H9 (cell line): ENCODE data around the gene SEMA3C. TPM values are rescaled to one million over a fixed set of nuclear protein-coding genes. Genes with fewer than 3 reads are reported as not detected.

Experiments
- DNase-seq: peaks from one replicate; pipeline ENCODE4 v3.0.0-alpha.2; 2017
- H2AFZ ChIP-seq: one replicate; pipeline ENCODE4 v1.6.1; 2013; ENCODE audit warnings: mild to moderate bottlenecking, low read length, control low read depth, moderate library complexity
- H2AK5ac ChIP-seq: 2 replicates; pipeline ENCODE4 v1.6.1; 2013; ENCODE audit warnings: low read length, control low read depth, mixed read lengths; ENCODE audit not compliant: insufficient read length
- H2BK120ac ChIP-seq: one replicate; pipeline ENCODE4 v1.6.1; 2013; ENCODE audit warnings: low read depth, mild to moderate bottlenecking, low read length, control low read depth, inconsistent platforms; ENCODE audit not compliant: poor library complexity, severe bottlenecking
- H2BK12ac ChIP-seq: 2 replicates; pipeline ENCODE4 v1.6.1; 2013; ENCODE audit warnings: low read length, control low read depth, mixed read lengths, low read depth; ENCODE audit not compliant: insufficient read length
- H2BK15ac ChIP-seq: 2 replicates; pipeline ENCODE4 v1.6.1; 2013; ENCODE audit warnings: low read depth, low read length, control low read depth
- H2BK20ac ChIP-seq: one replicate; pipeline ENCODE4 v1.6.1; 2013; ENCODE audit warnings: low read depth, mild to moderate bottlenecking, low read length, control low read depth, inconsistent platforms; ENCODE audit not compliant: poor library complexity, severe bottlenecking
- H2BK5ac ChIP-seq: 2 replicates; pipeline ENCODE4 v1.6.1; 2013; ENCODE audit warnings: low read length, control low read depth, mixed read lengths; ENCODE audit not compliant: insufficient read length
- H3K14ac ChIP-seq: 2 replicates; pipeline ENCODE4 v1.6.1; 2013; ENCODE audit warnings: low read length, control low read depth; ENCODE audit not compliant: insufficient read depth
- H3K18ac ChIP-seq: 2 replicates; pipeline ENCODE4 v1.6.1; 2013; ENCODE audit warnings: low read depth, mild to moderate bottlenecking, mixed read lengths, low read length, control low read depth; ENCODE audit not compliant: insufficient read length
- H3K23ac ChIP-seq: 2 replicates; pipeline ENCODE4 v1.6.1; 2013; ENCODE audit warnings: low read length, control low read depth, mixed read lengths, low read depth; ENCODE audit not compliant: insufficient read length
- H3K23me2 ChIP-seq: 2 replicates; pipeline ENCODE4 v1.6.1; 2013; ENCODE audit warnings: low read depth, mild to moderate bottlenecking, mixed read lengths, low read length, control low read depth; ENCODE audit not compliant: insufficient read length, poor library complexity, severe bottlenecking
- H3K27ac ChIP-seq: 2 replicates; pipeline ENCODE4 v1.5.1; 2013; ENCODE audit warnings: low read length, control low read depth, mixed read lengths, low read depth; ENCODE audit not compliant: insufficient read length
- H3K27me3 ChIP-seq: 2 replicates; pipeline ENCODE4 v1.6.1; 2013; ENCODE audit warnings: low read length, control low read depth, inconsistent platforms; ENCODE audit not compliant: insufficient read depth
- H3K4ac ChIP-seq: 2 replicates; pipeline ENCODE4 v1.6.1; 2013; ENCODE audit warnings: low read depth, mild to moderate bottlenecking, control low read depth, inconsistent platforms, low read length, moderate library complexity
- H3K4me1 ChIP-seq: 2 replicates; pipeline ENCODE4 v1.6.1; 2013; ENCODE audit warnings: low read length, control low read depth, inconsistent platforms; ENCODE audit not compliant: insufficient read depth
- H3K4me2 ChIP-seq: 2 replicates; pipeline ENCODE4 v1.6.1; 2013; ENCODE audit warnings: low read length, control low read depth, mixed read lengths; ENCODE audit not compliant: insufficient read length, insufficient read depth
- H3K56ac ChIP-seq: 2 replicates; pipeline ENCODE4 v1.6.1; 2013; ENCODE audit warnings: low read depth, mild to moderate bottlenecking, mixed read lengths, low read length, control low read depth; ENCODE audit not compliant: insufficient read length
- H3K79me1 ChIP-seq: 2 replicates; pipeline ENCODE4 v1.6.1; 2013; ENCODE audit warnings: low read depth, mild to moderate bottlenecking, moderate library complexity, low read length, control low read depth, inconsistent platforms; ENCODE audit not compliant: insufficient read depth, poor library complexity, severe bottlenecking
- H3K79me2 ChIP-seq: 2 replicates; pipeline ENCODE4 v1.6.1; 2013; ENCODE audit warnings: low read length, control low read depth, inconsistent platforms; ENCODE audit not compliant: insufficient read depth
- H3K9ac ChIP-seq: 2 replicates; pipeline ENCODE4 v1.6.1; 2013; ENCODE audit warnings: low read length, control low read depth, mixed read lengths; ENCODE audit not compliant: insufficient read length; ENCODE audit errors: extremely low read depth
- H3K9me3 ChIP-seq: one replicate; pipeline ENCODE4 v1.6.1; 2013; ENCODE audit warnings: low read depth, low read length, inconsistent platforms; ENCODE audit not compliant: control insufficient read depth
- H3T11ph ChIP-seq: one replicate; pipeline ENCODE4 v1.6.1; 2013; ENCODE audit warnings: mild to moderate bottlenecking, low read length, control low read depth, inconsistent platforms
- H4K20me1 ChIP-seq: one replicate; pipeline ENCODE4 v1.6.1; 2013; ENCODE audit not compliant: control insufficient read depth, insufficient read length, insufficient read depth
- H4K5ac ChIP-seq: 2 replicates; pipeline ENCODE4 v1.6.1; 2013; ENCODE audit warnings: low read depth, mild to moderate bottlenecking, mixed read lengths, low read length, control low read depth; ENCODE audit not compliant: insufficient read length
- H4K8ac ChIP-seq: replicated peaks from 2 replicates; pipeline ENCODE4 v1.6.1; 2013; ENCODE audit warnings: low read length, control low read depth, mixed read lengths, low read depth; ENCODE audit not compliant: insufficient read length
- H4K91ac ChIP-seq: 2 replicates; pipeline ENCODE4 v1.6.1; 2013; ENCODE audit warnings: low read depth, mild to moderate bottlenecking, moderate library complexity, mixed read lengths, low read length, control low read depth; ENCODE audit not compliant: insufficient read length
- H3K27ac Mint-ChIP-seq, 3 experiments: 2 replicates in 2 of 3; 3 replicates in 1 of 3; pipeline ENCODE4 v1.8.0; 2020 to 2021; ENCODE audit warnings: mixed read lengths in 3 of 3, mild to moderate bottlenecking in 1 of 3, moderate library complexity in 1 of 3
- H3K27me3 Mint-ChIP-seq: 2 replicates; pipeline ENCODE4 v1.8.0; 2021; ENCODE audit warnings: low read depth, mild to moderate bottlenecking, moderate library complexity, mixed read lengths
- H3K36me3 Mint-ChIP-seq, 3 experiments: 2 replicates in 2 of 3; 3 replicates in 1 of 3; pipeline ENCODE4 v1.8.0; 2020 to 2021; ENCODE audit warnings: low read depth in 3 of 3, mixed read lengths in 3 of 3; ENCODE audit not compliant: insufficient read depth in 1 of 3
- H3K4me1 Mint-ChIP-seq, 2 experiments: 2 replicates each; pipeline ENCODE4 v1.8.0; 2020; ENCODE audit warnings: mixed read lengths in 2 of 2
- H3K4me3 Mint-ChIP-seq, 2 experiments: 2 replicates in 1 of 2; 3 replicates in 1 of 2; pipeline ENCODE4 v1.8.0; 2020 to 2021; ENCODE audit warnings: mild to moderate bottlenecking in 2 of 2, mixed read lengths in 2 of 2, moderate library complexity in 1 of 2
- H3K9me3 Mint-ChIP-seq, 2 experiments: 2 replicates in 1 of 2; 3 replicates in 1 of 2; pipeline ENCODE4 v1.8.0; 2020; ENCODE audit warnings: mild to moderate bottlenecking in 2 of 2, mixed read lengths in 2 of 2, moderate library complexity in 1 of 2
- WGBS: extraction: QIAGEN DNeasy Blood & Tissue Kit; methylation state at CpG from one replicate; pipeline ENCODE4 v1.1.7; 2013; ENCODE audit warnings: missing lambda C conversion rate, low lambda C conversion rate, mixed read lengths; ENCODE audit not compliant: insufficient read length; ENCODE audit errors: extremely low coverage; 5-methylcytosine and 5-hydroxymethylcytosine counted together
- total RNA-seq: library from RNA; stranded (reverse); gene quantifications from 2 replicates; pipeline ENCODE4 v1.2.1, GENCODE V29; 2021
- TF ChIP-seq, protein P1 (sequence below): fragments of 200-600 bp; sonication (generic); conservative IDR thresholded peaks from 3 replicates; pipeline ENCODE4 v1.8.0; 2021; ENCODE audit warnings: antibody characterized with exemption, mild to moderate bottlenecking

The SEMA3C gene
- total RNA-seq, 1 experiment from 2014 or later = 1.6 TPM

DNA sequence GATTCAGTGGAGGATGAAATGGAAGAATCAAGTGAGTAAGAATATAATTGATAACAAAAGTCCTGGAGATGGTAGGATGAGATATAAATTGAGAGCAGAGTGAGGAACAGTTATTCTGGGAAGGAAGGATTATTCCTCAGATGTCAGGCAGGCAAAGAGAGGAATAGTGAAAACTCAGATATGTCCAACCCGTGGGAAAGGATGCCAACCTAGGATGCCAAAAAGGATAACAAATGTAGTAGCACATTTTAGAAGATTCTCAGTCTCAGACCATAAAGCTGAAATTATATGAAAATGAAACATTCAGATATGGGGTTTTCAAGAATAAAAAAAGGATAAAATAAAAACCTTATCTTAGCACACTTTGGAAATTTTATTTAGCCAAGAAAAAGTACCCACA, 131.1 kb downstream of the SEMA3C start:
- H3K18ac ChIP-seq = no peak overlapping the region
- H3K27me3 Mint-ChIP-seq = no peaks in the 10 kb centered on the region

More for the DNA sequence above, 131.1 kb downstream of the SEMA3C start:
- no peak overlapping the region for H3K4me3 Mint-ChIP-seq
- no peak overlapping the region for H4K5ac ChIP-seq
- H3K36me3 Mint-ChIP-seq = no peaks in the 10 kb centered on the region
- no peak overlapping the region for H2BK20ac ChIP-seq
- no peak overlapping the region for H2AFZ ChIP-seq
- H3K23me2 ChIP-seq = no peaks in the 10 kb centered on the region
- H3K79me1 ChIP-seq = no peaks in the 10 kb centered on the region
- H3K27ac Mint-ChIP-seq = no peak overlapping the region
- H3K4ac ChIP-seq = no peak overlapping the region
- no peak overlapping the region for H4K91ac ChIP-seq
- H3K23ac ChIP-seq = no peak overlapping the region
- H3K56ac ChIP-seq = no peak overlapping the region
- H3K9me3 ChIP-seq = no peaks in the 10 kb centered on the region
- H4K8ac ChIP-seq = no peak overlapping the region
- H4K20me1 ChIP-seq = no peaks in the 10 kb centered on the region
- H3K27ac ChIP-seq = no peak overlapping the region
- H2BK120ac ChIP-seq = no peak overlapping the region
- no peak overlapping the region for H2AK5ac ChIP-seq
- no peak overlapping the region for H2BK15ac ChIP-seq
- TF ChIP-seq, protein P1, sequence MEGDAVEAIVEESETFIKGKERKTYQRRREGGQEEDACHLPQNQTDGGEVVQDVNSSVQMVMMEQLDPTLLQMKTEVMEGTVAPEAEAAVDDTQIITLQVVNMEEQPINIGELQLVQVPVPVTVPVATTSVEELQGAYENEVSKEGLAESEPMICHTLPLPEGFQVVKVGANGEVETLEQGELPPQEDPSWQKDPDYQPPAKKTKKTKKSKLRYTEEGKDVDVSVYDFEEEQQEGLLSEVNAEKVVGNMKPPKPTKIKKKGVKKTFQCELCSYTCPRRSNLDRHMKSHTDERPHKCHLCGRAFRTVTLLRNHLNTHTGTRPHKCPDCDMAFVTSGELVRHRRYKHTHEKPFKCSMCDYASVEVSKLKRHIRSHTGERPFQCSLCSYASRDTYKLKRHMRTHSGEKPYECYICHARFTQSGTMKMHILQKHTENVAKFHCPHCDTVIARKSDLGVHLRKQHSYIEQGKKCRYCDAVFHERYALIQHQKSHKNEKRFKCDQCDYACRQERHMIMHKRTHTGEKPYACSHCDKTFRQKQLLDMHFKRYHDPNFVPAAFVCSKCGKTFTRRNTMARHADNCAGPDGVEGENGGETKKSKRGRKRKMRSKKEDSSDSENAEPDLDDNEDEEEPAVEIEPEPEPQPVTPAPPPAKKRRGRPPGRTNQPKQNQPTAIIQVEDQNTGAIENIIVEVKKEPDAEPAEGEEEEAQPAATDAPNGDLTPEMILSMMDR = no peak
- H2BK12ac ChIP-seq = no peak overlapping the region
- no peaks in the 10 kb centered on the region for H3K79me2 ChIP-seq
- peaks cover 0 to 3% of the 10 kb centered on the region in 2 experiments; a peak in 1 of 4 replicates for H3K4me1 Mint-ChIP-seq
- H3K27me3 ChIP-seq = no peaks in the 10 kb centered on the region
- DNase-seq = no peak
- no peaks in the 10 kb centered on the region for H3K9me3 Mint-ChIP-seq
- no peak overlapping the region for H3T11ph ChIP-seq
- no peak overlapping the region for H2BK5ac ChIP-seq
- no peak overlapping the region for H3K9ac ChIP-seq
- H3K4me2 ChIP-seq = no peak overlapping the region
- WGBS = no CpG with 5 or more reads among the region's 1 CpG
- H3K4me1 ChIP-seq = no peaks in the 10 kb centered on the region
- no peak overlapping the region for H3K14ac ChIP-seq
